Endothelial cell of umbilical vein (primary cell): ENCODE measurements around the gene SMAD3. TPM values are rescaled to one million over a fixed set of nuclear protein-coding genes. Genes with fewer than 3 reads are reported as not detected.

Experiments
- BruUV-seq: library from RNA; stranded (reverse); fragments of 400-500 nt; replicated peaks from 2 replicates; lab custom pipeline; 2021; lab: Mats Ljungman, UMichigan
- CTCF ChIA-PET: fragments of 300-600, 350-600 bp; sonication (Branson Sonifier 250); formaldehyde crosslinking; loops from one replicate; lab custom pipeline; 2021; ENCODE audit warnings: antibody characterized with exemption, inconsistent platforms; lab: Charles Lee
- POLR2A ChIA-PET: fragments of 300-600, 350-600 bp; sonication (Branson Sonifier 250); formaldehyde crosslinking; loops from one replicate; lab custom pipeline; 2021; ENCODE audit warnings: antibody characterized with exemption, inconsistent platforms; lab: Charles Lee
- DNase-seq: peaks from one replicate; pipeline ENCODE4 v3.0.0-alpha.2; 2011; ENCODE audit warnings: low read depth, low spot score
- FAIRE-seq: peaks from 2 replicates; lab custom pipeline; 2011; peaks lifted over from hg19 to GRCh38; lab: Jason Lieb, UNC
- H2AFZ ChIP-seq: 2 replicates; pipeline ENCODE4 v1.6.0; 2012; ENCODE audit warnings: low read depth, low read length, control low read depth, inconsistent platforms
- H3K27ac ChIP-seq: 2 replicates; pipeline ENCODE4 v1.5.1; 2011; ENCODE audit warnings: low read depth, mild to moderate bottlenecking, control low read depth, low read length, moderate library complexity; ENCODE audit not compliant: insufficient read depth
- H3K27me3 ChIP-seq, 2 experiments: 2 replicates each; pipeline versions ENCODE4 v1.6.0 to v1.6.1; 2011; ENCODE audit warnings: low read length in 2 of 2, mixed read lengths in 1 of 2; ENCODE audit not compliant: control insufficient read depth in 2 of 2, insufficient read depth in 2 of 2
- H3K36me3 ChIP-seq, 2 experiments: 2 replicates in 1 of 2; 3 replicates in 1 of 2; pipeline ENCODE4 v1.5.1; 2011; ENCODE audit warnings: low read length in 2 of 2, mild to moderate bottlenecking in 1 of 2, moderate library complexity in 1 of 2; ENCODE audit not compliant: control insufficient read depth in 2 of 2, insufficient read depth in 2 of 2; ENCODE audit errors: extremely low read depth in 1 of 2
- H3K4me1 ChIP-seq: 3 replicates; pipeline ENCODE4 v1.5.1; 2011; ENCODE audit warnings: mild to moderate bottlenecking, low read length; ENCODE audit not compliant: control insufficient read depth, insufficient read depth; ENCODE audit errors: extremely low read depth
- H3K4me2 ChIP-seq: 2 replicates; pipeline ENCODE4 v1.6.1; 2011; ENCODE audit warnings: low read length, control low read depth, mixed read lengths; ENCODE audit not compliant: insufficient read depth
- H3K4me3 ChIP-seq, 3 experiments: fragments of 200-600 bp in 1 of 3; sonication (generic), shearing (Covaris generic) in 1 of 3; replicated peaks in 1 of 3; 2 replicates each; pipeline ENCODE4 v1.5.1; 2011 to 2016; ENCODE audit warnings: control low read depth in 3 of 3, low read length in 3 of 3, mild to moderate bottlenecking in 2 of 3, inconsistent platforms in 1 of 3, low read depth in 1 of 3, moderate library complexity in 1 of 3; ENCODE audit not compliant: insufficient read depth in 1 of 3
- H3K79me2 ChIP-seq: 2 replicates; pipeline ENCODE4 v1.6.0; 2012; ENCODE audit warnings: low read length, inconsistent platforms; ENCODE audit not compliant: control insufficient read depth, insufficient read depth
- H3K9ac ChIP-seq: replicated peaks from 2 replicates; pipeline ENCODE3; 2011; ENCODE audit warnings: low read length, control low read depth; ENCODE audit not compliant: insufficient read depth; ENCODE audit errors: extremely low read depth
- H3K9me1 ChIP-seq: replicated peaks from 3 replicates; pipeline ENCODE4 v1.6.0; 2011; ENCODE audit warnings: mild to moderate bottlenecking, low read length; ENCODE audit not compliant: control insufficient read depth, insufficient read depth; ENCODE audit errors: extremely low read depth
- H3K9me3 ChIP-seq: replicated peaks from 2 replicates; pipeline ENCODE4 v1.5.1; 2012; ENCODE audit warnings: low read length, inconsistent platforms; ENCODE audit not compliant: control insufficient read depth, insufficient read depth
- H4K20me1 ChIP-seq: replicated peaks from 2 replicates; pipeline ENCODE3; 2011; ENCODE audit warnings: mild to moderate bottlenecking, low read length; ENCODE audit not compliant: control insufficient read depth, insufficient read depth; ENCODE audit errors: extremely low read depth
- CTCF ChIP-seq, 2 donors: IDR thresholded peaks; 1 replicate in 1 of 2; 2 replicates in 1 of 2; pipeline ENCODE4 v1.5.1; 2011; ENCODE audit warnings: low read length in 2 of 2, mild to moderate bottlenecking in 2 of 2, moderate library complexity in 2 of 2, control low read depth in 1 of 2, inconsistent platforms in 1 of 2, low read depth in 1 of 2; ENCODE audit not compliant: insufficient read depth in 1 of 2; ENCODE audit errors: extremely low read depth in 1 of 2
- GATA2 ChIP-seq: IDR thresholded peaks from 2 replicates; pipeline ENCODE4 v1.7.0; 2011; ENCODE audit warnings: low read depth, mild to moderate bottlenecking, moderate library complexity, mixed read lengths, low read length; ENCODE audit not compliant: insufficient read length, insufficient read depth
- JUN ChIP-seq: IDR thresholded peaks from 2 replicates; pipeline ENCODE4 v1.6.1; 2011; ENCODE audit warnings: borderline replicate concordance, low read depth; ENCODE audit not compliant: insufficient read length, insufficient read depth
- MYC ChIP-seq: IDR thresholded peaks from one replicate; pipeline ENCODE4 v1.6.1; 2011; ENCODE audit warnings: mild to moderate bottlenecking, low read depth, low read length
- POLR2A ChIP-seq: IDR thresholded peaks from 2 replicates; pipeline ENCODE4 v1.6.1; 2012; ENCODE audit warnings: low read depth, mild to moderate bottlenecking, control low read depth, low read length
- POLR2AphosphoS5 ChIP-seq: IDR thresholded peaks from 2 replicates; pipeline ENCODE4 v1.6.1; 2012; ENCODE audit warnings: low read depth, mild to moderate bottlenecking, control low read depth, low read length, moderate library complexity; ENCODE audit not compliant: insufficient read depth
- dilution Hi-C: fragments of 300-500 bp; cut with MboI; formaldehyde crosslinking; loops from one replicate; pipeline ENCODE4 v1.15.0; 2019; ENCODE audit warnings: low sequenced_read_pairs; ENCODE audit not compliant: extremely low pct_ligation_motif_present
- intact Hi-C: fragments of 100-400 bp; cut with micrococcal nuclease; formaldehyde crosslinking; loops from one replicate; pipeline ENCODE4 v1.10.0; 2022
- polyA plus RNA-seq, 4 experiments: library from polyadenylated mRNA; depleted of rRNA in 3 of 4; stranded (reverse) in 3 of 4; unstranded in 1 of 4; fragments of >200 nt; gene quantifications; 2 replicates each; pipeline versions ENCODE4 v1.2.1 to v1.2.3, GENCODE V29; 2011 to 2012; ENCODE audit warnings: missing spikeins in 1 of 4
- total RNA-seq: library from RNA; stranded (reverse); gene quantifications from 2 replicates; pipeline ENCODE4 v1.2.3, GENCODE V29; 2021
- TF ChIP-seq, protein P1 (sequence below): IDR thresholded peaks from 2 replicates; pipeline ENCODE4 v1.6.1; 2011; ENCODE audit not compliant: insufficient read depth, insufficient read length

Gene SMAD3
- total and polyA plus RNA-seq, 2 donors (not counting 3 experiments of a cell fraction or from before 2014, with no cell fraction given): 56.4 to 88.2 TPM

DNA sequence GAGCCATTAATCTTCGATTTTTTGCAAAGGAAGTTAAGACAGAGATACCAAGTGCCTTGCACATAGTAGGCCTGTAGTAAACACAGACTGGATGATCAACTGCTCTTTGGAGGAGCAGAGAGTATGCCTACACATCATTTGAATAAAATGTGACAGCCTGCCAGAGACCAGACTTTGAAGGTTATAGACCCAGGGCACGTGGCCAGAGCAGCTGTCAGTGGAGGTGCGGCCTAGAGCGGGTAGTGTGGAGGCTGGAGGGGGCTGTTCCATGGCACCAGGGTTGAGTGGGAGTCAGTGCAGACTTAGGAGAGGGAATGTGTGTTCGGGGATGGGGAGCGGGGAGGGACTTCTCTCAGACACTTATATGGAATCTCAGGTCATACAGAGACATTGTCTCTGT lies 80.8 kb downstream of the SMAD3 start:
- intact Hi-C loops: loop anchor here (1.0 to 5.0 kb wide), 4 partner anchors 18 to 134 kb away; no protein-coding TSS in a partner anchor
- no peak overlapping the region for H2AFZ ChIP-seq
- ChIA-PET POLR2A (no interaction called here), CTCF (interaction anchor here (1.1 to 1.4 kb wide), 4 partner anchors 8 to 200 kb away, joined by 3 to 4 read pairs (median 4); no protein-coding TSS in a partner anchor)
- H3K27ac ChIP-seq: peak overlapping the region; percentile 100
- no peak overlapping the region for H3K4me3 ChIP-seq
- no peaks in the 10 kb centered on the region for H3K27me3 ChIP-seq
- peaks cover 86% of the 10 kb centered on the region for H3K79me2 ChIP-seq
- TF ChIP-seq POLR2A (no peak), POLR2AphosphoS5 (peak; percentile 19), JUN (no peak), GATA2 (no peak), CTCF (IDR thresholded peaks at IDR 0.05; ENCODE audit: extremely low read depth in 1 of 2, insufficient read depth in 1 of 2, low read depth in 1 of 2, low read length in 2 of 2) (no peak), MYC (peak; percentile 25)
- TF ChIP-seq, protein P1, sequence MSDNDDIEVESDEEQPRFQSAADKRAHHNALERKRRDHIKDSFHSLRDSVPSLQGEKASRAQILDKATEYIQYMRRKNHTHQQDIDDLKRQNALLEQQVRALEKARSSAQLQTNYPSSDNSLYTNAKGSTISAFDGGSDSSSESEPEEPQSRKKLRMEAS: peak; percentile 89
- peaks cover 88% of the 10 kb centered on the region for H3K4me1 ChIP-seq
- H4K20me1 ChIP-seq: no peaks in the 10 kb centered on the region
- H3K4me2 ChIP-seq: peak overlapping the region; percentile 39
- H3K9ac ChIP-seq: peak overlapping the region; percentile 92
- H3K9me1 ChIP-seq: no peaks in the 10 kb centered on the region
- no peaks in the 10 kb centered on the region for H3K36me3 ChIP-seq
- no peaks in the 10 kb centered on the region for H3K9me3 ChIP-seq
- peak; percentile 73 for FAIRE-seq
- dilution Hi-C loops: no loop called here
- BruUV-seq: no TSS peak
- DNase-seq: peak; percentile 78
